VCaP (cell line): ENCODE results near the gene CNNM3.

Experiments used
- H3K27ac ChIP-seq: fragments of 450-650 bp; 2 replicates; pipeline ENCODE4 v1.5.1; 2017
- TF ChIP-seq, protein P1 (sequence below): fragments of 450-650 bp; conservative IDR thresholded peaks from 2 replicates; pipeline ENCODE4 v1.5.1; 2017; ENCODE audit warnings: mild to moderate bottlenecking, moderate library complexity

Gene CNNM3

DNA sequence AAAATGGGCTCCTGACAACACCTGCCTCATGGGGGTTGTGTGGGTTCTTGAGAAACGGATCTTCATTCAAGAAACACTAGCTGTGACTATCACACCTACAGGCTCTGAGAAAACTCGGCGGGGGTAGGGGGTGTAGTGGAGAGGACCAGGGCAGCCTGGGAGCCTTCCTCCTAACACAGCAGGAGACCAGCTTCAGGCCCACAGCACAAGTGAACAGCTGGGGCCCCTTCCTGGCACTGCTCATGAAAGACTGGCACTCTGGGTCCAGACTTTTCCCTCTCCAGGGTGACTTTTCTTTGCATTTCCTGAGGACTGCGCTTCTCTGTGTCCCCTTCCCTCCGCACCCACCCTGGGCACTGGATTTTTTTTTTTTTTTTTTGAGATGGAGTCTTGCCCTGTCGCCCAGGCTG lies 61.0 kb downstream of the CNNM3 start:
- no peak overlapping the region for H3K27ac ChIP-seq

DNA sequence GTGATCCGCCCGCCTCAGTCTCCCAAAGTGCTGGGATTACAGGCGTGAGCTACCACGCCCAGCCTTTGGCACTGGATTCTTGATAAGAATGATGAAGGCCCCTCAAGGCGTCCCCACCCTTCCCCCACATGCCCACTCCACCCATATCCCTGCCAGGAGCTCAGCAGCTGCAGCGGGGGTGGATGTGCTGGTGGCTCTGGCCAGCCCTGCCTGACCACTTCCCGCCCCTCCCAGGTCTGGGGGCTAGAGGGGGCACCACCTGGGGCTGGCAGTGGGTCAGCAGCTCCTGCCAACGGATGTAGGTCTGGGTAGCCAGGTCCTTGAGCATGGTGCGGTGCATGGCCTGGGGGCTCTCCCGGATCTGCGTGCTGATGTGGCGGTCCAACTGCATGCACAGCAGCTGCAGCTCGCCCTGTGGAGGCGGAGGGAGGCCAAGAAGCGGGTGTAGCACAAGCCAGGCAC lies 61.6 kb downstream of the CNNM3 start:
- H3K27ac ChIP-seq, result no peak overlapping the region
- TF ChIP-seq, protein P1, sequence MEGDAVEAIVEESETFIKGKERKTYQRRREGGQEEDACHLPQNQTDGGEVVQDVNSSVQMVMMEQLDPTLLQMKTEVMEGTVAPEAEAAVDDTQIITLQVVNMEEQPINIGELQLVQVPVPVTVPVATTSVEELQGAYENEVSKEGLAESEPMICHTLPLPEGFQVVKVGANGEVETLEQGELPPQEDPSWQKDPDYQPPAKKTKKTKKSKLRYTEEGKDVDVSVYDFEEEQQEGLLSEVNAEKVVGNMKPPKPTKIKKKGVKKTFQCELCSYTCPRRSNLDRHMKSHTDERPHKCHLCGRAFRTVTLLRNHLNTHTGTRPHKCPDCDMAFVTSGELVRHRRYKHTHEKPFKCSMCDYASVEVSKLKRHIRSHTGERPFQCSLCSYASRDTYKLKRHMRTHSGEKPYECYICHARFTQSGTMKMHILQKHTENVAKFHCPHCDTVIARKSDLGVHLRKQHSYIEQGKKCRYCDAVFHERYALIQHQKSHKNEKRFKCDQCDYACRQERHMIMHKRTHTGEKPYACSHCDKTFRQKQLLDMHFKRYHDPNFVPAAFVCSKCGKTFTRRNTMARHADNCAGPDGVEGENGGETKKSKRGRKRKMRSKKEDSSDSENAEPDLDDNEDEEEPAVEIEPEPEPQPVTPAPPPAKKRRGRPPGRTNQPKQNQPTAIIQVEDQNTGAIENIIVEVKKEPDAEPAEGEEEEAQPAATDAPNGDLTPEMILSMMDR, result no peak

More for the DNA sequence above, 61.0 kb downstream of the CNNM3 start:
- TF ChIP-seq, protein P1, result no peak

DNA sequence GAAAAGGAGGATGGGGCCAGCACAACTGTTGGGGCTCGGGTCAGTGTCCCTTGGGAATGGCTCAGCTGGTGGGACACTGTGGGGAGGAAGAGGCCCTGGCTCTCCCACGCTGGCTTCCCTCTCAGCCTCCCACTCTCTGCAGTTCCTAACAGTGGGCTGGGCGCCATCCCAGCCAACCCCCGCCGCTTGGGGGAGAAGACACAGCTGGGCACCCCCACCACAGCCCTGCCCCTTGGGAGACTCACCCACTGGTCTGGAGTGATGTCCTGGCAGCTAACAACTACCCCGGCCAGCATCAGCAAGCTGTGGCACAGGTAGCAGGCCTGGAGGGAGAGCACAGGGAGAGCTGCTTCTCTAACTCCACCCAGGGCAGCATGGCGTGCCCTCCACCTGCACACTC lies 62.1 kb downstream of the CNNM3 start:
- no peak overlapping the region for H3K27ac ChIP-seq
- TF ChIP-seq, protein P1, result no peak

DNA sequence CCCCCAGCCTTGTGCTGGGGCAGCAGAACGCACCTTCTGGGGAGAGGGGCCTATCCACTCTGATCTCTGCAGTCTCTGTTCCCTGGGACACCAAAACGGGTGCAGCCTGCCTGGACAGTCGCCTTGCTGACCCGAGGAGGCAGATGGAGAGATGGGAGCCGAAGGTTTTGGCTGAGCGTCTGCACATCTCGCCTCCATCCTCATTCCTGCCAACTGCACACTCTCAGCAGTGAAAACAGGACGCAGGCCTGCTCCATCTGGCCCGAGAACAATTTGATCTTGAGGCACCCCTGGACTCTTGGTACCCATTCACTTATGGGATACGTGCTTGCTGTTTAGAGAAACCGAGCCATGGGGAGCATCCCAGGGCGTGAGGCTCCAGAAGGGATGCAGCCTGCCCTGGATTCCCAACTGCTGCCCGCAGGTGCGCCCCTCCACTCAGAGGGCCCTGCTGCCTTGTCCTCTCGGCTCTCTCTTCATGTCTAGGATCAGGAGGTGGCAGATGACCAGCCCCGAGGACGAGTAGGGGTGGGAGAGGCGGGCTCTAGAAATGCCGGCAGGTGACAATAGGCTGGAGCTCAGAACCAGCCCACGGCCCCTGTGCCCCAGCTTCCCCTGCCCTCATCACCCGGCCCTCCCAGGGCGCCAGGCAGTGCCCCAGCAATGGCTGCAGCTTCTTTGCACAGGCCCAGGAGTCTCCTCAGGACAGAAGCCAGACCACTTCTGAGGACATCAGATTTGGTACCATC lies 62.9 kb downstream of the CNNM3 start:
- TF ChIP-seq, protein P1, result no peak
- no peak overlapping the region for H3K27ac ChIP-seq

DNA sequence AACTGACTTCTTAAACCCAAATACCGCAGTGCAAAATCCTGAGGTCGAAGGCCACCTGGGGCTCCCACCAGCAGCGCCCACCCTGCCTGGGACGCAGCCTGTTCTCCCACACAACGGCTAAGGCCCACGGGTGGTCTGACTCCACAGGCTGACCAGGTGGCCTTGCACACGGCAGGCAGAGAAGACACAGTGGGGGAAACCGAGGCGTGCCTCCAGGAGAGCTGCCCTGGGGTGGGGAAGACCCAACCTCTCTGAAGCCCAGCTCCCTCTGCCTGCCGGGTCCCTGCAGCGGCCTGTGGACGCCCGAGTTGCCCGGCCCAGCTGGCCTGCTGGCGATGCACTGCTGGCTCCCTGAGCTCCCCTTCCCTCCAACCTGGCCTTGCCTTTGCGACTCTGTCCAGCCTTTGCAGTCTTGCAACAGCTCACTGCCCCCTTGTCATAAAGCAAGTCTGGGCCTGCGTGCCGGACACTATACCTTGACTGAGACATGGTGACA lies 63.5 kb downstream of the CNNM3 start:
- H3K27ac ChIP-seq, result no peak overlapping the region
- TF ChIP-seq, protein P1, result no peak

DNA sequence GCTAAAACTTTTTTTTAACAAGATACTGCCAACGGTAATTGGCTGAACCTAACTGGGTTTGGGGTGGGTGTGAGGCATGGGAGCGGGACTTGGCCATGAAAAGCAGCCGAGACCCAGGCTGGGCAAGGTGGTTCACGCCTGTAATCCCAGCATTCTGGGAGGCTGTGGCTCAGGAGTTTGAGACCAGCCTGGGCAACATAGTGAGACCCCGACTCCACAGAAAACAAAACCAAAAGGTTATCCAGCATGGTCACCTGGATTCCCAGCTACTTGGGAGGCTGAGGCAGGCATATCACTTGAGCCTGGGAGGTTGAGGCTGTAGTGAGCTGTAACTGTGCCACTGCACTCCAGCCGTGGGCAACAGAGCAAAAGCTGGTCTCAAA lies 64.8 kb downstream of the CNNM3 start:
- TF ChIP-seq, protein P1, result no peak
- no peak overlapping the region for H3K27ac ChIP-seq

DNA sequence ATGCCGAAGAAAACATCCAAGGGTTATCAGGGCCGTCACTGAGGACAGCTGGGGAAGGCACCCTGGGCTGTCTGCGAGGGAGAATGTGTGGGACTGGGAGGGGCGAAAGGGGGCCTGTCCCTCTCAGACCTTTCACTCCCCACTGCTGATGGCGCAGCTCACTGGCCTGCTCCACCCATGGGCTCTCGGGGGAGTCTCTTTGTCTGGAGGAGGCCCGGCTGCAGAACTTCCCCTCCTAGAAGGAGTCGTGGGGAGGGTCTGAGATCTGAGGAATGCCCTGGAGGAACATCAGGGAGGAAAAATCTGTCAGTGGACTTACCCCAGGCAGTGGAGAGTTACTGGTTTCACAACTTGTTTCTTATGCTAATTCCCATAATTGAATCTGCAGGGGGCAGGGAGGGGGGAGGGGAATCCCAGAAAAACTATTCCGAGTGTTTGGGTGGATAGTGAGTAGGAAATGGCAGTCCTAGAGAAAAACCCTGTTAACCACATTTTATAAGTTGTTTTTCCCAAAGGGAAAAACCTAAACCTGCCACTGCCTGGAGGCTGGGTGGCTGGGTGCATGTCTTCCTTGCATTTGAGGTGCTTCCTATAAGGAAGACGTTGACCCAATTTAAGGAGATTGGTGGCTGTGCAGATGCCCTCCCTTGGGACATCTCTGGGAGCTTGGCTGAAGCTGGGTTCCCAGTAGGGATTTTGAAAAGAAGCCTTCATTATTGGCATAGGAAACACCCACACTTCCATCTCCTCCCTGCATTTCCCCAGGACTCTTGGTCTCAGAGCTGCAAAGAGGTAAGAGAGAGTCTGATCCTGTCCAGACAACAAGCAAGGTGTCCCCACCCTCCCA lies 65.5 kb downstream of the CNNM3 start:
- H3K27ac ChIP-seq, result no peak overlapping the region
- TF ChIP-seq, protein P1, result no peak
